ENCODE results near the gene ROR2.

Gene ROR2

GRCh38 chr9:91558395-91558794, 391.6 kb downstream of the ROR2 start:
- no peak for DNase-seq

- no peak for DNase-seq
These were observed 392.7 kb downstream of the ROR2 start for GRCh38 chr9:91557327-91557726.

- DNase-seq, result no peak
These were observed 394.9 kb downstream of the ROR2 start for GRCh38 chr9:91555132-91555531.

- no peak for DNase-seq
These were observed 400.9 kb downstream of the ROR2 start for GRCh38 chr9:91549177-91549576.

GRCh38 chr9:91547081-91547480, 402.9 kb downstream of the ROR2 start:
- no peak for DNase-seq

- no peak for DNase-seq
These were observed 403.5 kb downstream of the ROR2 start for GRCh38 chr9:91546574-91546973.

GRCh38 chr9:91541734-91542133, 408.3 kb downstream of the ROR2 start:
- DNase-seq, result no peak

- DNase-seq, result peak in 1 of 4 experiments; percentile 12
These were observed 409.5 kb downstream of the ROR2 start for GRCh38 chr9:91540506-91540905.

- DNase-seq, result no peak
These were observed 413.8 kb downstream of the ROR2 start for GRCh38 chr9:91536211-91536691.

GRCh38 chr9:91534374-91534773, 415.7 kb downstream of the ROR2 start:
- no peak for DNase-seq

GRCh38 chr9:91533382-91533781, 416.6 kb downstream of the ROR2 start:
- DNase-seq, result no peak

- no peak for DNase-seq
These were observed 417.7 kb downstream of the ROR2 start for GRCh38 chr9:91532325-91532724.

- no peak for DNase-seq
These were observed 419.2 kb downstream of the ROR2 start for GRCh38 chr9:91530829-91531228.

- DNase-seq, result no peak
These were observed 427.5 kb downstream of the ROR2 start for GRCh38 chr9:91522481-91522880.

- DNase-seq, result no peak
These were observed 430.3 kb downstream of the ROR2 start for GRCh38 chr9:91519520-91520277.

- no peak for DNase-seq
These were observed 431.6 kb downstream of the ROR2 start for GRCh38 chr9:91518462-91518861.

GRCh38 chr9:91517801-91518200, 432.2 kb downstream of the ROR2 start:
- DNase-seq, result no peak

GRCh38 chr9:91517332-91517731, 432.7 kb downstream of the ROR2 start:
- DNase-seq, result peak in 2 of 4 experiments; percentile 18 to 22

- peak; percentile 64 to 82 (median 70) for DNase-seq
These were observed 433.3 kb downstream of the ROR2 start for GRCh38 chr9:91516777-91517176.

- no peak for DNase-seq
These were observed 433.9 kb downstream of the ROR2 start for GRCh38 chr9:91516081-91516480.

GRCh38 chr9:91515074-91515687, 434.8 kb downstream of the ROR2 start:
- DNase-seq, result peak; percentile 37 to 55 (median 44)

All from suppressor macrophage (primary cell).